Activated CD4-positive, alpha-beta T cell treated with anti-CD3 and anti-CD28 coated beads for 36 hours (primary cell): ENCODE results near the gene CNOT9. TPM values are rescaled to one million over a fixed set of nuclear protein-coding genes. Genes with fewer than 3 reads are reported as not detected.

Experiments used
- ATAC-seq: fragments of 200-7000 bp; cut with Tn5 transposase; one replicate; pipeline ENCODE4 v1.10.0; 2021; ENCODE audit warnings: mild to moderate bottlenecking, moderate library complexity
- CTCF ChIA-PET: fragments of 350-600 bp; sonication (Branson Sonifier 250); formaldehyde crosslinking; loops from one replicate; lab custom pipeline; 2021; ENCODE audit warnings: antibody characterized with exemption; lab: Charles Lee
- POLR2A ChIA-PET: fragments of 350-600 bp; sonication (Branson Sonifier 250); formaldehyde crosslinking; loops from one replicate; lab custom pipeline; 2021; ENCODE audit warnings: antibody characterized with exemption, inconsistent platforms; lab: Charles Lee
- DNase-seq: peaks from one replicate; pipeline ENCODE4 v3.0.0-alpha.2; 2020
- H3K27ac Mint-ChIP-seq: one replicate; pipeline ENCODE4 v1.8.0; 2021; ENCODE audit warnings: mixed read lengths
- H3K27me3 Mint-ChIP-seq: one replicate; pipeline ENCODE4 v1.8.0; 2021; ENCODE audit warnings: mixed read lengths
- H3K36me3 Mint-ChIP-seq: one replicate; pipeline ENCODE4 v1.8.0; 2021; ENCODE audit warnings: low read depth, mixed read lengths
- H3K4me1 Mint-ChIP-seq: one replicate; pipeline ENCODE4 v1.8.0; 2021; ENCODE audit warnings: mixed read lengths
- H3K4me3 Mint-ChIP-seq: one replicate; pipeline ENCODE4 v1.8.0; 2021; ENCODE audit warnings: mild to moderate bottlenecking, moderate library complexity, mixed read lengths
- H3K9me3 Mint-ChIP-seq: one replicate; pipeline ENCODE4 v1.8.0; 2021; ENCODE audit warnings: low read depth, mixed read lengths
- intact Hi-C, 2 experiments: fragments of 100-400 bp; cut with DNase I in 1 of 2; cut with micrococcal nuclease in 1 of 2; formaldehyde crosslinking; loops; one replicate each; pipeline versions ENCODE4 v1.14.2 to v1.15.1; 2022 to 2024; cut with DNase I, micrococcal nuclease
- total RNA-seq, 2 experiments: library from RNA; stranded (reverse); gene quantifications; one replicate each; pipeline ENCODE4 v1.2.3, GENCODE V29; 2021

Gene CNOT9
- total RNA-seq, 2 experiments from 2014 or later = 100 to 105 TPM

GRCh38 chr2:218645126-218645525 is 76.5 kb downstream of the CNOT9 start:
- Mint-ChIP-seq H3K4me3 (no peak overlapping the region), H3K9me3 (no peaks in the 10 kb centered on the region), H3K27ac (no peak overlapping the region), H3K4me1 (peaks cover 12% of the 10 kb centered on the region), H3K27me3 (no peaks in the 10 kb centered on the region), H3K36me3 (peaks cover 50% of the 10 kb centered on the region)
- intact Hi-C loops = no loop called here
- no peak for DNase-seq
- ATAC-seq = no peak
- CTCF ChIA-PET = interaction anchor here (0.5 to 1.4 kb wide), 3 partner anchors 9 to 87 kb away, joined by 3 to 4 read pairs (median 4); no protein-coding TSS in a partner anchor
- POLR2A ChIA-PET = interaction anchor here (0.6 kb wide), 1 partner anchor 37 kb away, joined by 3 read pairs; no protein-coding TSS in a partner anchor

Other genes with a start within 250 kb of the CNOT9 start
- not detected for gene CATIP, start 212.0 kb upstream of the CNOT9 start, total RNA-seq
- under 1 TPM; 0.05 to 0.09 TPM for gene SLC11A1, start 186.6 kb upstream of the CNOT9 start, total RNA-seq
- gene CTDSP1, start 169.0 kb upstream of the CNOT9 start, total RNA-seq = 10 to 100 TPM; 57.7 to 65.4 TPM
- gene VIL1, start 149.7 kb upstream of the CNOT9 start, total RNA-seq = not detected
- gene USP37, start 488 bp upstream of the CNOT9 start, total RNA-seq = 10 to 100 TPM; 42.5 to 46.8 TPM
- under 1 TPM; 0.18 to 0.83 TPM for gene PLCD4, start 39.1 kb downstream of the CNOT9 start, total RNA-seq
- 10 to 100 TPM; 31.5 to 42.4 TPM for gene ZNF142, start 90.8 kb downstream of the CNOT9 start, total RNA-seq
- 10 to 100 TPM; 74.3 to 92.3 TPM for gene BCS1L, start 90.8 kb downstream of the CNOT9 start, total RNA-seq
- gene RNF25, start 103.2 kb downstream of the CNOT9 start, total RNA-seq = 10 to 100 TPM; 14.1 to 29.2 TPM
- 10 to 100 TPM; 13.1 to 19.3 TPM for gene STK36, start 103.2 kb downstream of the CNOT9 start, total RNA-seq
- 10 to 100 TPM; 33.7 to 46.6 TPM for gene TTLL4, start 142.0 kb downstream of the CNOT9 start, total RNA-seq
- under 1 TPM; 0.12 to 0.16 TPM for gene CYP27A1, start 213.3 kb downstream of the CNOT9 start, total RNA-seq